HEK293 (cell line): ENCODE data around the gene DDX23.

Experiments
- CTCF ChIP-seq: fragments of 450-650 bp; formaldehyde crosslinking; IDR thresholded peaks from 2 replicates; pipeline ENCODE4 v1.5.1; 2016; ENCODE audit warnings: missing biosample characterization, missing genetic modification characterization
- MYNN ChIP-seq: fragments of 450-650 bp; formaldehyde crosslinking; IDR thresholded peaks from 2 replicates; pipeline ENCODE4 v1.5.1; 2016; ENCODE audit warnings: missing biosample characterization, missing genetic modification characterization, borderline replicate concordance
- REST ChIP-seq: fragments of 450-650 bp; formaldehyde crosslinking; IDR thresholded peaks from 2 replicates; pipeline ENCODE4 v1.5.1; 2016; ENCODE audit warnings: missing biosample characterization, missing genetic modification characterization
- YY1 ChIP-seq: fragments of 450-650 bp; formaldehyde crosslinking; IDR thresholded peaks from 2 replicates; pipeline ENCODE4 v1.5.1; 2018; ENCODE audit warnings: missing biosample characterization, missing genetic modification characterization
- ZFP41 ChIP-seq: fragments of 450-650 bp; formaldehyde crosslinking; IDR thresholded peaks from 2 replicates; pipeline ENCODE4 v1.5.1; 2016; ENCODE audit warnings: missing biosample characterization, missing genetic modification characterization, borderline replicate concordance
- ZNF121 ChIP-seq: fragments of 450-650 bp; formaldehyde crosslinking; IDR thresholded peaks from 2 replicates; pipeline ENCODE4 v1.5.1; 2016; ENCODE audit warnings: missing biosample characterization, missing genetic modification characterization
- ZNF175 ChIP-seq: fragments of 450-650 bp; formaldehyde crosslinking; IDR thresholded peaks from 2 replicates; pipeline ENCODE4 v1.5.1; 2016; ENCODE audit warnings: missing biosample characterization, missing genetic modification characterization
- ZNF248 ChIP-seq: fragments of 450-650 bp; formaldehyde crosslinking; IDR thresholded peaks from 2 replicates; pipeline ENCODE4 v1.5.1; 2017; ENCODE audit warnings: missing biosample characterization, missing genetic modification characterization
- ZNF488 ChIP-seq: fragments of 450-650 bp; formaldehyde crosslinking; IDR thresholded peaks from 2 replicates; pipeline ENCODE4 v1.5.1; 2016; ENCODE audit warnings: missing biosample characterization, missing genetic modification characterization
- ZNF76 ChIP-seq: fragments of 450-650 bp; formaldehyde crosslinking; IDR thresholded peaks from 2 replicates; pipeline ENCODE4; 2016; ENCODE audit warnings: low read depth, missing biosample characterization, missing genetic modification characterization, borderline replicate concordance
- ZSCAN18 ChIP-seq: fragments of 450-650 bp; formaldehyde crosslinking; IDR thresholded peaks from 2 replicates; pipeline ENCODE4 v1.5.1; 2016; ENCODE audit warnings: missing biosample characterization, missing genetic modification characterization
- ZXDB ChIP-seq: fragments of 450-650 bp; formaldehyde crosslinking; IDR thresholded peaks from 2 replicates; pipeline ENCODE4 v1.5.1; 2016; ENCODE audit warnings: missing biosample characterization, missing genetic modification characterization

- no peak for TF ChIP-seq ZNF248 (tag by site-specific recombination)
- no peak for TF ChIP-seq ZXDB (tag by site-specific recombination)
- no peak for TF ChIP-seq MYNN (tag by site-specific recombination)
- no peak for TF ChIP-seq CTCF (tag by site-specific recombination)
- TF ChIP-seq ZSCAN18 (tag by site-specific recombination) = no peak
- TF ChIP-seq ZNF76 (tag by site-specific recombination) = no peak
- TF ChIP-seq ZNF175 (tag by site-specific recombination) = no peak
- TF ChIP-seq ZNF488 = no peak
- TF ChIP-seq ZNF121 = no peak
- no peak for TF ChIP-seq YY1 (tag by site-specific recombination)
- TF ChIP-seq REST (tag by site-specific recombination) = no peak
- TF ChIP-seq ZFP41 = no peak
Measured at GRCh38 chr12:48899651-48900050, 47.7 kb upstream of the DDX23 start.
